ENCODE measurements around the gene DNAH14. TPM values are rescaled to one million over a fixed set of nuclear protein-coding genes. Genes with fewer than 3 reads are reported as not detected.
A peak's percentile ranks its signal among the peaks of the same experiment; 100 is the strongest.

Gene DNAH14
- total RNA-seq, 1 experiment from 2014 or later = 39.7 TPM

GRCh38 chr1:225408249-225408648 lies 478.8 kb downstream of the DNAH14 start:
- Histone ChIP-seq H2BK12ac (ENCODE audit: insufficient read length, low read depth, low read length) (no peak overlapping the region), H3K79me1 (ENCODE audit: insufficient read depth, low read depth, low read length, poor library complexity, severe bottlenecking) (no peaks in the 10 kb centered on the region), H2BK120ac (ENCODE audit: low read depth, low read length, poor library complexity, severe bottlenecking) (no peak overlapping the region), H2BK15ac (ENCODE audit: low read depth, low read length) (no peak overlapping the region), H3K27me3 (ENCODE audit: insufficient read depth, low read length) (no peaks in the 10 kb centered on the region), H3K9ac (ENCODE audit: extremely low read depth, insufficient read length, low read length) (no peak overlapping the region), H3T11ph (ENCODE audit: low read length) (no peak overlapping the region), H4K8ac (replicated peaks; ENCODE audit: insufficient read length, low read depth, low read length) (no peak overlapping the region), H3K23me2 (ENCODE audit: insufficient read length, low read depth, low read length, poor library complexity, severe bottlenecking) (no peaks in the 10 kb centered on the region), H2AFZ (ENCODE audit: low read length) (no peak overlapping the region), H3K14ac (ENCODE audit: insufficient read depth, low read length) (no peak overlapping the region), H4K91ac (ENCODE audit: insufficient read length, low read depth, low read length) (no peak overlapping the region), H4K20me1 (ENCODE audit: control insufficient read depth, insufficient read depth, insufficient read length) (no peaks in the 10 kb centered on the region), H3K56ac (ENCODE audit: insufficient read length, low read depth, low read length) (no peak overlapping the region), H3K18ac (ENCODE audit: insufficient read length, low read depth, low read length) (no peak overlapping the region), H2BK5ac (ENCODE audit: insufficient read length, low read length) (no peak overlapping the region), H3K9me3 (ENCODE audit: control insufficient read depth, low read depth, low read length) (no peaks in the 10 kb centered on the region), H3K4me2 (ENCODE audit: insufficient read depth, insufficient read length, low read length) (no peak overlapping the region), H3K23ac (ENCODE audit: insufficient read length, low read depth, low read length) (no peak overlapping the region), H3K27ac (ENCODE audit: insufficient read length, low read depth, low read length) (no peak overlapping the region), H3K79me2 (ENCODE audit: insufficient read depth, low read length) (no peaks in the 10 kb centered on the region), H3K4ac (ENCODE audit: low read depth, low read length) (no peak overlapping the region), H3K4me1 (ENCODE audit: insufficient read depth, low read length) (no peaks in the 10 kb centered on the region; the same call in 1 of the 2 replicates), H2BK20ac (ENCODE audit: low read depth, low read length, poor library complexity, severe bottlenecking) (no peak overlapping the region), H4K5ac (ENCODE audit: insufficient read length, low read depth, low read length) (no peak overlapping the region), H2AK5ac (ENCODE audit: insufficient read length, low read length) (no peak overlapping the region)
- Mint-ChIP-seq H3K27ac (peak overlapping the region in 1 of 3 experiments; percentile 30; a peak in 1 of 7 replicates), H3K27me3 (ENCODE audit: low read depth) (no peaks in the 10 kb centered on the region), H3K36me3 (ENCODE audit: insufficient read depth in 1 of 3, low read depth in 3 of 3) (peaks cover 22 to 62% (median 47%) of the 10 kb centered on the region in 3 experiments; a peak in 6 of 7 replicates), H3K4me1 (peaks cover 24 to 29% of the 10 kb centered on the region in 2 experiments), H3K4me3 (no peak overlapping the region), H3K9me3 (no peaks in the 10 kb centered on the region)
- 100% methylated on average over 1 of the region's 4 CpGs for WGBS (ENCODE audit: extremely low coverage, insufficient read length, low lambda C conversion rate)
- no peak for DNase-seq
- TF ChIP-seq CTCF (conservative IDR thresholded peaks at IDR 0.05) = no peak
